ENCODE data around the gene ZBTB20.

GRCh38 chr3:114314282-114314681 lies 832.8 kb downstream of the ZBTB20 start:
- TF ChIP-seq CTCF (IDR thresholded peaks at IDR 0.05; ENCODE audit: low read depth, low read length, missing input control) (no peak), REST (IDR thresholded peaks at IDR 0.05) (no peak), RAD21 (IDR thresholded peaks at IDR 0.05) (no peak), ATF3 (IDR thresholded peaks at IDR 0.05) (no peak), FOXA1 (IDR thresholded peaks at IDR 0.05) (no peak), SP1 (IDR thresholded peaks at IDR 0.05) (no peak)

All from liver (tissue), 3 donors.